Activated CD4-positive, alpha-beta T cell treated with anti-CD3 and anti-CD28 coated beads for 36 hours (primary cell): ENCODE data around the gene WDR43. TPM values are rescaled to one million over a fixed set of nuclear protein-coding genes. Genes with fewer than 3 reads are reported as not detected.

Source experiments
- ATAC-seq: fragments of 200-7000 bp; cut with Tn5 transposase; one replicate; pipeline ENCODE4 v1.10.0; 2021; ENCODE audit warnings: mild to moderate bottlenecking, moderate library complexity
- CTCF ChIA-PET: fragments of 350-600 bp; sonication (Branson Sonifier 250); formaldehyde crosslinking; loops from one replicate; lab custom pipeline; 2021; ENCODE audit warnings: antibody characterized with exemption; lab: Charles Lee
- POLR2A ChIA-PET: fragments of 350-600 bp; sonication (Branson Sonifier 250); formaldehyde crosslinking; loops from one replicate; lab custom pipeline; 2021; ENCODE audit warnings: antibody characterized with exemption, inconsistent platforms; lab: Charles Lee
- DNase-seq: peaks from one replicate; pipeline ENCODE4 v3.0.0-alpha.2; 2020
- H3K27ac Mint-ChIP-seq: one replicate; pipeline ENCODE4 v1.8.0; 2021; ENCODE audit warnings: mixed read lengths
- H3K27me3 Mint-ChIP-seq: one replicate; pipeline ENCODE4 v1.8.0; 2021; ENCODE audit warnings: mixed read lengths
- H3K36me3 Mint-ChIP-seq: one replicate; pipeline ENCODE4 v1.8.0; 2021; ENCODE audit warnings: low read depth, mixed read lengths
- H3K4me1 Mint-ChIP-seq: one replicate; pipeline ENCODE4 v1.8.0; 2021; ENCODE audit warnings: mixed read lengths
- H3K4me3 Mint-ChIP-seq: one replicate; pipeline ENCODE4 v1.8.0; 2021; ENCODE audit warnings: mild to moderate bottlenecking, moderate library complexity, mixed read lengths
- H3K9me3 Mint-ChIP-seq: one replicate; pipeline ENCODE4 v1.8.0; 2021; ENCODE audit warnings: low read depth, mixed read lengths
- intact Hi-C, 2 experiments: fragments of 100-400 bp; cut with DNase I in 1 of 2; cut with micrococcal nuclease in 1 of 2; formaldehyde crosslinking; loops; one replicate each; pipeline versions ENCODE4 v1.14.2 to v1.15.1; 2022 to 2024; cut with DNase I, micrococcal nuclease
- total RNA-seq, 2 experiments: library from RNA; stranded (reverse); gene quantifications; one replicate each; pipeline ENCODE4 v1.2.3, GENCODE V29; 2021

Gene WDR43
- total RNA-seq, 2 experiments from 2014 or later: 109 to 170 TPM

GRCh38 chr2:28991460-28991859, 97.0 kb downstream of the WDR43 start:
- ChIA-PET CTCF (no interaction called here), POLR2A (no interaction called here)
- DNase-seq (no peak), ATAC-seq (no peak)
- no peaks in the 10 kb centered on the region for H3K27me3 Mint-ChIP-seq
- H3K4me1 Mint-ChIP-seq: no peaks in the 10 kb centered on the region
- H3K36me3 Mint-ChIP-seq: no peaks in the 10 kb centered on the region
- H3K27ac Mint-ChIP-seq: no peak overlapping the region
- intact Hi-C loops: no loop called here
- no peak overlapping the region for H3K4me3 Mint-ChIP-seq
- no peaks in the 10 kb centered on the region for H3K9me3 Mint-ChIP-seq

GRCh38 chr2:28993206-28993960, 98.9 kb downstream of the WDR43 start:
- no peak for DNase-seq
- ATAC-seq: no peak
- Mint-ChIP-seq H3K27ac (no peak overlapping the region), H3K9me3 (no peaks in the 10 kb centered on the region), H3K4me1 (no peaks in the 10 kb centered on the region), H3K4me3 (no peak overlapping the region), H3K27me3 (no peaks in the 10 kb centered on the region), H3K36me3 (no peaks in the 10 kb centered on the region)
- ChIA-PET CTCF (interaction anchor here (0.6 to 1.0 kb wide), 3 partner anchors 19 to 1718 kb away, joined by 3 to 7 read pairs (median 3); no protein-coding TSS in a partner anchor), POLR2A (no interaction called here)
- intact Hi-C loops: no loop called here

GRCh38 chr2:28994074-28994473, 99.6 kb downstream of the WDR43 start:
- ChIA-PET POLR2A (no interaction called here), CTCF (interaction anchor here (0.7 to 1.0 kb wide), 2 partner anchors 18 to 248 kb away, joined by 3 to 7 read pairs; no protein-coding TSS in a partner anchor)
- Mint-ChIP-seq H3K4me3 (no peak overlapping the region), H3K36me3 (no peaks in the 10 kb centered on the region), H3K9me3 (no peaks in the 10 kb centered on the region), H3K27ac (no peak overlapping the region), H3K27me3 (no peaks in the 10 kb centered on the region), H3K4me1 (no peaks in the 10 kb centered on the region)
- intact Hi-C loops: no loop called here
- DNase-seq: no peak
- no peak for ATAC-seq

- DNase-seq (no peak), ATAC-seq (no peak)
- ChIA-PET POLR2A (no interaction called here), CTCF (no interaction called here)
- no peaks in the 10 kb centered on the region for H3K9me3 Mint-ChIP-seq
- H3K4me1 Mint-ChIP-seq: peaks cover 1% of the 10 kb centered on the region
- intact Hi-C loops: no loop called here
- no peak overlapping the region for H3K27ac Mint-ChIP-seq
- H3K36me3 Mint-ChIP-seq: no peaks in the 10 kb centered on the region
- no peak overlapping the region for H3K4me3 Mint-ChIP-seq
- no peaks in the 10 kb centered on the region for H3K27me3 Mint-ChIP-seq
Measured at GRCh38 chr2:28994679-28995078, 100.2 kb downstream of the WDR43 start.

GRCh38 chr2:28995765-28996750, 101.6 kb downstream of the WDR43 start:
- no peaks in the 10 kb centered on the region for H3K36me3 Mint-ChIP-seq
- ChIA-PET POLR2A (no interaction called here), CTCF (interaction anchor here (0.6 to 1.4 kb wide), 6 partner anchors 12 to 1183 kb away, joined by 3 to 4 read pairs (median 3); no protein-coding TSS in a partner anchor)
- no peak overlapping the region for H3K27ac Mint-ChIP-seq
- no peaks in the 10 kb centered on the region for H3K9me3 Mint-ChIP-seq
- intact Hi-C loops: no loop called here
- ATAC-seq: no peak
- no peak for DNase-seq
- no peaks in the 10 kb centered on the region for H3K27me3 Mint-ChIP-seq
- peaks cover 14% of the 10 kb centered on the region for H3K4me1 Mint-ChIP-seq
- no peak overlapping the region for H3K4me3 Mint-ChIP-seq

GRCh38 chr2:28997237-28997846, 102.9 kb downstream of the WDR43 start:
- Mint-ChIP-seq H3K9me3 (no peaks in the 10 kb centered on the region), H3K4me3 (no peak overlapping the region), H3K27me3 (no peaks in the 10 kb centered on the region), H3K36me3 (no peaks in the 10 kb centered on the region), H3K27ac (no peak overlapping the region), H3K4me1 (peaks cover 25% of the 10 kb centered on the region)
- intact Hi-C loops: no loop called here
- ChIA-PET POLR2A (interaction anchor here (0.8 kb wide), 1 partner anchor 120 kb away, joined by 3 read pairs; no protein-coding TSS in a partner anchor), CTCF (interaction anchor here (0.8 to 1.4 kb wide), 2 partner anchors 13 to 60 kb away, joined by 3 to 4 read pairs; no protein-coding TSS in a partner anchor)
- DNase-seq: no peak
- ATAC-seq: no peak

Other genes starting within 250 kb of the WDR43 start
- 100 to 1,000 TPM; 153 to 213 TPM for gene PPP1CB, start 142.8 kb upstream of the WDR43 start, total RNA-seq
- gene SPDYA, start 83.8 kb upstream of the WDR43 start, total RNA-seq: 1 to 10 TPM in 1 of 2 experiments, under 1 TPM in 1; 0.93 to 1.2 TPM
- gene TRMT61B, start 24.4 kb upstream of the WDR43 start, total RNA-seq: 10 to 100 TPM; 22.0 to 22.2 TPM
- gene TOGARAM2, start 86.6 kb downstream of the WDR43 start, total RNA-seq: 1 to 10 TPM; 2.7 to 3.3 TPM
- gene PCARE, start 179.9 kb downstream of the WDR43 start, total RNA-seq: not detected
- 10 to 100 TPM; 19.5 to 22.7 TPM for gene CLIP4, start 220.7 kb downstream of the WDR43 start, total RNA-seq